Measurements from ENCODE around the gene SORL1-AS1.

SORL1-AS1 gene

GRCh38 chr11:121451178-121451985 lies 1.4 kb downstream of the SORL1-AS1 start:
- Mint-ChIP-seq H3K4me3 (peak overlapping the region; percentile 86 to 98), H3K9me3 (peaks cover 0 to 2% (median 0%) of the 10 kb centered on the region in 7 donors), H3K27me3 (ENCODE audit: low read depth in 3 of 3) (no peaks in the 10 kb centered on the region), H3K27ac (peak overlapping the region; percentile 87 to 98 (median 95)), H3K4me1 (peaks cover 93% of the 10 kb centered on the region), H3K36me3 (peaks cover 4 to 16% of the 10 kb centered on the region in 2 donors)
- no peak for DNase-seq
- WGBS (ENCODE audit: insufficient coverage) = 31% methylated on average over 22 of the region's 22 CpGs
- Histone ChIP-seq H4K20me1 (ENCODE audit: insufficient read depth, low read length) (peaks cover 39% of the 10 kb centered on the region), H3K9me3 (replicated peaks in 1 of 2; ENCODE audit: control insufficient read depth in 1 of 2, insufficient read depth in 1 of 2, low read length in 2 of 2) (no peaks in the 10 kb centered on the region), H3K4me2 (replicated peaks; ENCODE audit: extremely low read depth, low read length, poor library complexity, severe bottlenecking) (peak overlapping the region; percentile 86), H3K4me3 (replicated peaks in 1 of 3; ENCODE audit: low read depth in 2 of 3, low read length in 3 of 3) (peak overlapping the region; percentile 70 to 98 (median 88)), H3K79me2 (ENCODE audit: insufficient read depth, low read length) (peaks cover 58% of the 10 kb centered on the region), H2AFZ (ENCODE audit: insufficient read depth, low read depth, low read length, poor library complexity, severe bottlenecking) (peak overlapping the region; percentile 59), H3K36me3 (replicated peaks in 1 of 2; ENCODE audit: control insufficient read depth in 1 of 2, insufficient read depth in 2 of 2, low read length in 2 of 2) (no peaks in the 10 kb centered on the region), H3K27ac (ENCODE audit: low read depth in 1 of 2, low read length in 2 of 2) (peak overlapping the region; percentile 45 to 99), H3K4me1 (ENCODE audit: control insufficient read depth in 1 of 2, insufficient read depth in 2 of 2, low read length in 2 of 2) (peaks cover 88 to 96% of the 10 kb centered on the region in 2 donors), H3K9ac (ENCODE audit: insufficient read depth, low read length, poor library complexity, severe bottlenecking) (peak overlapping the region; percentile 83), H3K27me3 (ENCODE audit: control insufficient read depth in 2 of 2, insufficient read depth in 2 of 2, low read length in 2 of 2) (no peaks in the 10 kb centered on the region)
- intact Hi-C loops (cut with micrococcal nuclease) = loop anchor here (5.0 kb wide), 2 partner anchors 34 to 126 kb away; no protein-coding TSS in a partner anchor
- TF ChIP-seq CTCF (IDR thresholded peaks at IDR 0.05) = no peak

- H3K4me2 ChIP-seq (replicated peaks; ENCODE audit: extremely low read depth, low read length, poor library complexity, severe bottlenecking) = peak overlapping the region; percentile 86
- no peaks in the 10 kb centered on the region for H3K9me3 ChIP-seq (replicated peaks in 1 of 2; ENCODE audit: control insufficient read depth in 1 of 2, insufficient read depth in 1 of 2, low read length in 2 of 2)
- peaks cover 0 to 12% of the 10 kb centered on the region in 2 donors for H3K36me3 Mint-ChIP-seq
- peaks cover 0 to 2% (median 0%) of the 10 kb centered on the region in 7 donors for H3K9me3 Mint-ChIP-seq
- no peak overlapping the region for H2AFZ ChIP-seq (ENCODE audit: insufficient read depth, low read depth, low read length, poor library complexity, severe bottlenecking)
- no CpG with 5 or more reads among the region's 1 CpG for WGBS (ENCODE audit: insufficient coverage)
- H3K4me3 Mint-ChIP-seq = peak overlapping the region; percentile 86 to 98
- peak overlapping the region; percentile 94 to 99 (median 98) for H3K27ac Mint-ChIP-seq
- peaks cover 93% of the 10 kb centered on the region for H3K4me1 Mint-ChIP-seq
- H3K4me3 ChIP-seq (replicated peaks in 1 of 3; ENCODE audit: low read depth in 2 of 3, low read length in 3 of 3) = peak overlapping the region in 1 of 3 experiments; percentile 88
- peak in 2 of 3 donors; percentile 56 to 75 for DNase-seq
- H3K27ac ChIP-seq (ENCODE audit: low read depth in 1 of 2, low read length in 2 of 2) = peak overlapping the region; percentile 65 to 99
- no peaks in the 10 kb centered on the region for H3K27me3 ChIP-seq (ENCODE audit: control insufficient read depth in 2 of 2, insufficient read depth in 2 of 2, low read length in 2 of 2)
- peaks cover 29% of the 10 kb centered on the region for H4K20me1 ChIP-seq (ENCODE audit: insufficient read depth, low read length)
- intact Hi-C loops (cut with micrococcal nuclease) = loop anchor here (5.0 kb wide), 2 partner anchors 33 to 127 kb away; no protein-coding TSS in a partner anchor
- peaks cover 87 to 96% of the 10 kb centered on the region in 2 donors for H3K4me1 ChIP-seq (ENCODE audit: control insufficient read depth in 1 of 2, insufficient read depth in 2 of 2, low read length in 2 of 2)
- H3K36me3 ChIP-seq (replicated peaks in 1 of 2; ENCODE audit: control insufficient read depth in 1 of 2, insufficient read depth in 2 of 2, low read length in 2 of 2) = no peaks in the 10 kb centered on the region
- H3K9ac ChIP-seq (ENCODE audit: insufficient read depth, low read length, poor library complexity, severe bottlenecking) = peak overlapping the region; percentile 24
- peaks cover 48% of the 10 kb centered on the region for H3K79me2 ChIP-seq (ENCODE audit: insufficient read depth, low read length)
- TF ChIP-seq CTCF (IDR thresholded peaks at IDR 0.05) = no peak
- H3K27me3 Mint-ChIP-seq (ENCODE audit: low read depth in 3 of 3) = no peaks in the 10 kb centered on the region
Observed at GRCh38 chr11:121450401-121450800, 2.4 kb downstream of the SORL1-AS1 start.
